ENCODE results near the gene STK17B.

The STK17B gene

GRCh38 chr2:196171248-196171871, at the start of gene STK17B:
Gene STK17B (minus strand): TSS chr2:196171578. CDS start chr2:196163383, 8,195 bp downstream.
- peak within 1 kb of the TSS; percentile 77 for H3K4me3 ChIP-seq (ENCODE audit: low read length)
- DNase-seq (ENCODE audit: low read depth): peak; percentile 90
- TF ChIP-seq CTCF (conservative IDR thresholded peaks at IDR 0.05; ENCODE audit: low read length): peak; percentile 24

GRCh38 chr2:196220671-196221070, 49.3 kb upstream of the STK17B start:
- no peak for DNase-seq (ENCODE audit: low read depth)
- H3K4me3 ChIP-seq (ENCODE audit: low read length): no peak overlapping the region
- TF ChIP-seq CTCF (conservative IDR thresholded peaks at IDR 0.05; ENCODE audit: low read length): no peak

DNA sequence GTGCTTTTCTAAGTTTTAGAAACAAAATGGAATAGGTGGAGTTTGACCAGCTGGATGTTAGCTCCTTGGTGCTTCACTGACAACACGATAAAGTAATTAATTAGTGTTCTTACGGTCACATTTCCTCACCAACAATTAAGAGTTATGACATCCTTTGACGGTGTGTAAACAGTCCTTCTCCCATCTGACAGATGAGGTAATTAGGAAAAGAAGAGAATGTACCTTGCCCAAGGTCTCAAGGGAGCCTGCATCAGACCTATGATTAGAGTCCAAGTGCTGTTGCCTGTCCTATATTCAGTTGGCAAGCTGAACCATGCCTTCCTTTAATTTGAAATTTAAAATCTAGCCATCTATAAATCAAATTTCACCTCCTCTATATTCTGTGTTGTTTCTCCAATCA, 48.3 kb upstream of the STK17B start:
- DNase-seq (ENCODE audit: low read depth): no peak
- no peak overlapping the region for H3K4me3 ChIP-seq (ENCODE audit: low read length)
- TF ChIP-seq CTCF (conservative IDR thresholded peaks at IDR 0.05; ENCODE audit: low read length): no peak

DNA sequence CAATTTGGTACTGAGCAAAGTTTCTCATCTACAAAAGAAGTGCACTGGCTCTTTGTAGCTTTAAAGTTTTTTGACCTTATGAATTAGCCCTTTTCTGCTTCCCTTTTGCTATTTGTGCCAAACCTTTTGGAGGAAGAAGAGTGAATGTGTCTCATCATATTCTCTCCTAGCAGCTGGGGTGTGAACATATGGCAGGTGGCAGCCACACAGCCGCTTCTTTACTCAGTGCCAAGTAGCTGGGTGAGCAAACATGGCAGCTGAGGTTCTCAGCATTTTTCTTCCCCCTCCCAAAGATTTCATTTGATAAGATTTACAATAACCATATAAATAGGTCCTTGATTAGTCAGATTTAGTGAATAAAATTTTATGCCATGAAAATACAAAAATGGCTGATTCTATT, 46.7 kb upstream of the STK17B start:
- no peak for DNase-seq (ENCODE audit: low read depth)
- TF ChIP-seq CTCF (conservative IDR thresholded peaks at IDR 0.05; ENCODE audit: low read length): no peak
- no peak overlapping the region for H3K4me3 ChIP-seq (ENCODE audit: low read length)

DNA sequence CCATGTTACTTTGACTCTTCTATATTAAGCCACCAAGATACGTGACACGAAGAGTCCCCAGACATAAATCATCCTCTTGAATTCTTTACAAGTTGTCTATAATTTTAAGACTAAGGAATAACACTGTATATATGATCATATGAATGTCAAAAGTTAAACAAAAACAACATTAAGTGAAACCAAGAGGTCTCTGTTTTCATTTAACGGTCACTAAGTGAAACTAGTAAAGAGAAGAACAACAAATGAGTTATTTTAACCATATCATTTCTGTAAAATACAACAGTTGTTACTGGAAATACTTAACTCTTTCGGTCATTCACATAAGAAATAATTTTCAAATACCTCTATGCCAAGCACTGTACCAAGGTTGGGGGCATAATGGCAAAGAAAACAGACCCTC, 45.7 kb upstream of the STK17B start:
- TF ChIP-seq CTCF (conservative IDR thresholded peaks at IDR 0.05; ENCODE audit: low read length): no peak
- no peak overlapping the region for H3K4me3 ChIP-seq (ENCODE audit: low read length)
- DNase-seq (ENCODE audit: low read depth): no peak

- TF ChIP-seq CTCF (conservative IDR thresholded peaks at IDR 0.05; ENCODE audit: low read length): no peak
- no peak overlapping the region for H3K4me3 ChIP-seq (ENCODE audit: low read length)
- DNase-seq (ENCODE audit: low read depth): no peak
Measured at GRCh38 chr2:196215376-196215775, 44.0 kb upstream of the STK17B start.

GRCh38 chr2:196214156-196214555, 42.8 kb upstream of the STK17B start:
- TF ChIP-seq CTCF (conservative IDR thresholded peaks at IDR 0.05; ENCODE audit: low read length): no peak
- DNase-seq (ENCODE audit: low read depth): no peak
- no peak overlapping the region for H3K4me3 ChIP-seq (ENCODE audit: low read length)
